GM18508 (cell line): ENCODE measurements around the gene SLC6A15.

Source experiments
- ATAC-seq: cut with Tn5 transposase; IDR thresholded peaks from one replicate; pipeline ENCODE4 v1.9.1; 2021; ENCODE audit warnings: moderate number of reproducible peaks; ENCODE audit not compliant: insufficient read depth, unreplicated experiment

The SLC6A15 gene

DNA sequence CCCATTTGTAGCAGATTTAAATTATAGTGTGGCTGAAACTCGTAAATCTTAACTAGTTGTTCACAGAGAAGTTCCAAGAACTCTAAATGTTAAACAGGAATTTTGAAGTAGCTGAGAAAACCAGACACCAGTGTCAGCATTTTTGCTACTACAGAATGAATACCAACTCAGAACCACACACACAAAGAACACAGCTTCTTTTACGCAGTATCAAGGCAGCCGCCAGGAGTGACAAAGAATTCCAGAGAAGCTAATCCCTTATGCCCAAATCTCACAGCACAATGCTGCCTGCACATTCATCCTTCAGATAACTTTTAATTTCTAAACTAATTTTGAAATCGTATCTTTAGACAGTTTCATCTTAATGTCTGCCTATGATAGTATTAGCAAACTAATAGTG, 37.4 kb downstream of the SLC6A15 start:
- no peak for ATAC-seq

GRCh38 chr12:84874825-84875139, 37.8 kb downstream of the SLC6A15 start:
- ATAC-seq = no peak

- ATAC-seq = peak; percentile 97
Observed at GRCh38 chr12:84874125-84874824, 38.3 kb downstream of the SLC6A15 start.

DNA sequence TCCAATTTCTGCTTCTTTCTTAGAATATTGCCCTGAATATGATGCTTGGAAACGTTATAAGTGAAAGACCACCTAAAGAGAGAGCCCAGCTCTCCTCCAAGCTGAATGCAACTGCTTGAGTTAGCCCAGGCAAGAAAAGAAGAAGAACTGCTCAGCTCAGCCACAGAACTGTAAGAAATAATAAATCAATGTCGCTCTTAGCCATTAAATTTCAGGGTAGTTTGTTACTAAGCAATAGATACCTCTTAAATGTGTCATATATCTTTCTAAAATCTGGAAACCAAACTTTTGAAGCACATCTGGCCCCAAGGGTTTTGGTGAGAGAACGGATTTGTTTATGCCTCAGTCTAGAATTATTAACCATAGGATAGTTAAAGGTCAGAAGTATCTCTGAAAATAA, 50.4 kb downstream of the SLC6A15 start:
- no peak for ATAC-seq

GRCh38 chr12:84860718-84861117, 51.9 kb downstream of the SLC6A15 start:
- no peak for ATAC-seq

GRCh38 chr12:84858796-84859195, 53.8 kb downstream of the SLC6A15 start:
- no peak for ATAC-seq

DNA sequence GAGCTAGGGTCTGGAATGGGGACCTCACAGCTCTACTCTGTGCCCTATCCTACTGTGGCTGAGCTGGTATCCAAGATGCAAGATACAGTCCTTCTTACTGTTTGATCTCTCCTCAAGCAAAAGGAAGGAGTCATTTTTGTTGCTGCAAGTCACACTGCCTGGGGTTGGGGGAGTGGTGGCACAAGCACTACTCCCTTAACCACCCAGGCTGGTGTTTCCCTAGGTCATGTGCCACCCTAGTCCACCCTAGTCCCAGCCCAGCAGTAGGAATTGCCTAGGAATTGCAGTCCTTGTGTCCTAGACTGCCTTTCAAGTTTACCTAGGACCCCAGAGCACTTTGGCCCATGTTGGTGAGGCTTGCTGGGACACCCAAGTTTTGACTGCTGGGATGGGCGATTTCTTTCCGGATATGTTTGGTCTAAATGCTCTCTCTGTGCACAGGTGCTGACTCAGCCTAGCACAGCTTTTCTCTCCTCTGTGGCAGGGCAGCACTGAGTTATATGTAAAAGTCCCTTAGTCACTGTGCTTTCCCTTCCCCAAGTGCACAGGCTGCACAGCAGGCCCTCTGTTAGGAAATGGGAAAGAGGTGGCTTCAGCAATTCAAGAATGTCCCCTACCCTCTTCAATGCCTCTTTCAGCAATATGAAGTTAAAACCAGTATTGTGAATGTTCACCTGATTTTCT, 54.9 kb downstream of the SLC6A15 start:
- no peak for ATAC-seq

GRCh38 chr12:84856156-84856900, 56.3 kb downstream of the SLC6A15 start:
- no peak for ATAC-seq

GRCh38 chr12:84843593-84844144, 68.9 kb downstream of the SLC6A15 start:
- ATAC-seq = no peak

- ATAC-seq = peak; percentile 77
Observed at GRCh38 chr12:84842406-84843013, 70.1 kb downstream of the SLC6A15 start.

- no peak for ATAC-seq
Observed at GRCh38 chr12:84841591-84841990, 71.0 kb downstream of the SLC6A15 start.

DNA sequence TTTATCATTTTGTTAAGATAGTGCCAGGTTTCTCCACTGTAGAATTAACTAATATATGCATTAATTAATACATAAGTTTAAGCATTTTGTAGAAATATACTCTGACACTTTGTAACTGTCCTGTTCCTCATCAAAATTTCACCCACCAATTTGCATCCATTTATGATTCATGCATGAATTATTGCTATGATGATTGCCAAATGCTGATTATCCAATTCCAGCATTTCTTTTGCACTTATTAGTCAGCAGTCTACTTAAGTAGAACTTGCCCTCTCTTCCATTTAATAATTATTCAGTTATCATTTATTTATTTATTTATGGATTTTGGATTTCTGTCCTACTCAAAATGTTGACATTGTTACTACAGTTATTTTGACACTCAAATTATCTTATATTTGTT, 72.2 kb downstream of the SLC6A15 start:
- no peak for ATAC-seq

DNA sequence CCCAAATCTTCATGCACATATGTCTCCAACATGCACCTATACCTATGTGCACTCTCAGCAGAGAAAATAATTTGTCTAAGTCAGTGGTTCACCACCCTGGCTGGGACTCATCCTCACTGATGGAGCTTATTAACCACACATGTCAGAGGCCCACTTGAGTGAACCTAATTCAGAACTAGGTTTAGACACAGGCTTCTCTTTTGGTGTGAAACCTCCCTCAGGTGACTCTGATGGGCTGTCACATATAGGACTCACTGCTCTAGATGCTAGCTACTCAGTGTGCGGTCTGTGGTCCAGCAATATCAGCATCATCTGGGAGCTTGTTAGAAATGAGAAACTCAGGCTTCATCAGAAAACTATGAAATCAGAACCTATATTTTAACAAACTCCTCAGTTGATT, 85.7 kb downstream of the SLC6A15 start:
- no peak for ATAC-seq

DNA sequence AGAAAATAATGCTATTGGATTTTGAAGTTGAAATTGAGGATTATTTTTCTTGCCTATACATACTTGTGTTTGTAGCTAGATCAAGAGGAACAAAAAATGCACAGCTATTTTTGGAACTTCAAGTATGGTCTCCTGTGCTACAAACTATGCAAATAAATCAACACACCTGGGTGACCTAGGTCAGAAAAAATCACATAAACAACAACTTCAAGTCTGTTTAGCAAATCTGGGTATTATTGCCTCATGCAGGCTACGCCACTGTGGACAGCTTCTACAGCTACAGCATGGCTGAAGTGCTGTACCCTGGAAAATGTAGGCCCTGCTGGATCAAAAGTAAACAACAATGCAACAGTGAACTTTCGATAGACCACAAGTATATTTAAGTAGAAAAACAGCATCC, 87.5 kb downstream of the SLC6A15 start:
- no peak for ATAC-seq

DNA sequence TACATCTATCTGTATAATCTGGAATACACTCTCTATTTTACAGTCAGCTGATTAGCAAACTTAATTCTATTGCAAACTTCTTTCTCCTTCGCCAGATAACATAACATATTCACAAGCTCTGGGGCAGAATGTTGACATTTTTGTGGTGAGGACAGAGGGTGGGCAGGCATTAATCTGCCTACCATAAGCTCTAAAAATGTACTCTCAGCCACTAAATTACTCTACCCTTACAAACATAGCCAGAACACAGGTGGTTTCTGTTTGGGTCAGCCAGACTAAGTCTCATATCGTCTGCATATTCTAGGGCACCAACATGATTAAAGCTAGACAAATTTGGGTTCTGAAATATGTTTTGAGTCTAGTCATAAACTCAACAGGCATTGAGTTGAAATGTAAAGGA, 90.1 kb downstream of the SLC6A15 start:
- no peak for ATAC-seq

DNA sequence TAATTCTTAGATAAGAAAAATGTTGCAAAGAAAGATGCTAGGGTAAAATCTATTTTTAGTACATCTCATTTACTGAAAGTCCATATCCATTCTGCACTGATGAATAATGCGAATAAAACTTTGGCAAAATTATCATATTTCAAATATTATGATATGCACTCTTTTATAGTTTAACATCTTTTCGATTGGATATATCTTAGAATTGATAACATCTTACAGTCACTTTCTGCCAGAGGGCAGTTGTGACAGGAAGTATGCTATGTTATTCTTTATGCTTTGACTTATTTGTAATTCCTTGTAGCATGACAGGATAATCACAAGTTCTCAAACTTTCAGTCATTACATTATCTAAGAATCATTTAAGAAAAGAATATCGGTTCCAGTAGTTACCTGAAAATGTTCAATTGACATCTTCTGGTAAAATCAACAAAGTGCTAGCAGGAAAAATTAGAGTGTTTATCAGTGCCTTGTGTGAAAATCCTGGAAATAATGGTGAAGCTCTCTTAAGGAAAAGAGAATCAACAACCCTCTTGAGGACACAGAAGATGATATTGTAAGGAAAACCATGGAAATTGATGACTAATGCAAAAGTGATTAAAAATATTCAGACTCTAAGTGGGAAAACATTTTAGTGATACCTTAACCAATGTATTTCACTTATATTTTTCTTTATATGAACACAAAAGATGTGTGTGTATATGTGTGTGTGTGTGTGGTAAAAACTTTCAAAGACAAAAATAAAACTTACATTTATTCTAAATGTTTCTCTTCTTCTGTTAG, 95.5 kb downstream of the SLC6A15 start:
- ATAC-seq = no peak

- no peak for ATAC-seq
Observed at GRCh38 chr12:84814664-84815245, 97.8 kb downstream of the SLC6A15 start.

GRCh38 chr12:84813780-84814663, 98.6 kb downstream of the SLC6A15 start:
- ATAC-seq = peak; percentile 61

DNA sequence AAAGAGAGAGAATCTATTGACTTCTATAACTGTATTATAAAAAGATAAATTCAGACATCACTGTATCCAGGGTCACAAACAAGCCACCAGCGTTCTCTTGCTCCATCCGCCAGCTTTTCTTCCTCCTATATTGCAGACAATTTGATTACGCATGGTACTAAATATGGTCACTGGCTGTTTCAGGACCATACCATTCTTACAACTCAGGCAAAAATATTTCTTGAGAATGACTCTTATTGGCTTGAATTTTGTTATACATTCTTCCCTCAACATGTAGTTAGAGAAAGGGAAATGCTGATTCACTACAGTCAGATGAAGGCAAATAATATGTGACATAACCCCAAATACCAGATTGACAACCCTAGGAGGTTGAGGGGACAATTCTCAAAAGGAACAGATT, 101.3 kb downstream of the SLC6A15 start:
- no peak for ATAC-seq
